AG08395 (cell line): ENCODE results near the gene CEACAM6.
"Not testable (repeated sequence)": the region's sequence is repeated elsewhere in the genome, so short reads cannot be mapped to it uniquely, and the experiment has no call there.

Experiments
- DNase-seq: peaks from one replicate; pipeline ENCODE4 v3.0.0; 2012; ENCODE audit warnings: mixed read lengths, low spot score

CEACAM6 gene

GRCh38 chr19:41755328-41755913 is at the start of gene CEACAM6:
Gene CEACAM6 (plus strand): TSS chr19:41755530. CDS start chr19:41755639, 109 bp downstream.
- no peak for DNase-seq

DNA sequence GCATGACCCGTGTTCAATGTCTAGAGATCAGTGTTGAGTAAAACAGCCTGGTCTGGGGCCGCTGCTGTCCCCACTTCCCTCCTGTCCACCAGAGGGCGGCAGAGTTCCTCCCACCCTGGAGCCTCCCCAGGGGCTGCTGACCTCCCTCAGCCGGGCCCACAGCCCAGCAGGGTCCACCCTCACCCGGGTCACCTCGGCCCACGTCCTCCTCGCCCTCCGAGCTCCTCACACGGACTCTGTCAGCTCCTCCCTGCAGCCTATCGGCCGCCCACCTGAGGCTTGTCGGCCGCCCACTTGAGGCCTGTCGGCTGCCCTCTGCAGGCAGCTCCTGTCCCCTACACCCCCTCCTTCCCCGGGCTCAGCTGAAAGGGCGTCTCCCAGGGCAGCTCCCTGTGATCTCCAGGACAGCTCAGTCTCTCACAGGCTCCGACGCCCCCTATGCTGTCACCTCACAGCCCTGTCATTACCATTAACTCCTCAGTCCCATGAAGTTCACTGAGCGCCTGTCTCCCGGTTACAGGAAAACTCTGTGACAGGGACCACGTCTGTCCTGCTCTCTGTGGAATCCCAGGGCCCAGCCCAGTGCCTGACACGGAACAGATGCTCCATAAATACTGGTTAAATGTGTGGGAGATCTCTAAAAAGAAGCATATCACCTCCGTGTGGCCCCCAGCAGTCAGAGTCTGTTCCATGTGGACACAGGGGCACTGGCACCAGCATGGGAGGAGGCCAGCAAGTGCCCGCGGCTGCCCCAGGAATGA is 48.4 kb upstream of the CEACAM6 start:
- peak; percentile 37 for DNase-seq

DNA sequence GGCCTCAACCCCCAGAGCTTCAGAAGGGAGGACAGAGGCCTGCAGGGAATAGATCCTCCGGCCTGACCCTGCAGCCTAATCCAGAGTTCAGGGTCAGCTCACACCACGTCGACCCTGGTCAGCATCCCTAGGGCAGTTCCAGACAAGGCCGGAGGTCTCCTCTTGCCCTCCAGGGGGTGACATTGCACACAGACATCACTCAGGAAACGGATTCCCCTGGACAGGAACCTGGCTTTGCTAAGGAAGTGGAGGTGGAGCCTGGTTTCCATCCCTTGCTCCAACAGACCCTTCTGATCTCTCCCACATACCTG is 47.9 kb upstream of the CEACAM6 start:
- no peak for DNase-seq

- DNase-seq = no peak
Observed at GRCh38 chr19:41707871-41708371, 47.4 kb upstream of the CEACAM6 start.

GRCh38 chr19:41708481-41708880 is 46.8 kb upstream of the CEACAM6 start, which contains the start of gene CEACAM5:
Gene CEACAM5 (plus strand): TSS chr19:41708626. CDS start chr19:41708732, 106 bp downstream.
- DNase-seq = no peak

- DNase-seq = not testable (repeated sequence)
Observed at GRCh38 chr19:41709516-41709915, 45.8 kb upstream of the CEACAM6 start.

GRCh38 chr19:41709951-41710645 is 45.2 kb upstream of the CEACAM6 start:
- no peak for DNase-seq

DNA sequence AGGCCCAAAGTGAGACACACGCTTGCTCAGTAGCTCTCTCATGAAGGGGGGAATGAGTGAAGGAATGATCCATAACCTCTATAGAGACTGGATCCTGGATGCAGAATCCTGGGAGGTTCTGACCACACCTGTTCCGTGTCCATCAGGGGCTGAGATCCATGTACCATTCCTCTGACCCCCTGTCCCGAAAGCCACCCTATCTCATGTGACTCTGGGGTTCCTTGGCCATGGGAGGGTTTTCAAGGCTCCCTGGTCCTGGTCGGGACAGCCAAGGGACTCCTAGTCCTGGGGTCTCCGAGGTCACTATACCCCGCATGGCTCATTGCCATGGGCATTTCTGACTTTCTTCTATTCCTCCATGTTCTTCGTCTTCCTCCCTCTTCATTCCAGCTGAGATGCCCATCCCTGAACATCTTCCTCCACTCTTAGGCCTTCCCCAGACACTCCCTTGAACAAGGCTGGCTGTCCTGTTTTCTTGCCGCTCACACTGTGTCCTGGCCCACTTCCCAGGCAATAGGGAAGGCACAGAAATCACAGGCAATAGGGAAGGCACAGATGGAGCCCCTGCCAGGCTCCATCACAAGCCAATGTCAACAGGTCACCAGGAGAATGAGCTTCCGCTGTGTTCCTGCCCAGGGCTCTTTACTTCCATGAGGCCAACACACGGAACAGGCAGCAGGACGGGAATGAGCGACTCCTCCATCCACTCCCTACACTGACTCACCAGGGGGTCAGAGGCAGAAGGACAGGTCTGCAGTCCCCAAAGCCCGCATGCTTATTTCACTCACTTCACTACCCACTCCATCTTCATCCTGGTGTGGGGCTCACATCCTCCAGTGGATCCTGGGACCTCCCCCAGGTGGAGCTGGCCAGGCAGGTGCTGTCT is 43.7 kb upstream of the CEACAM6 start:
- DNase-seq = no peak

- DNase-seq = no peak
Observed at GRCh38 chr19:41714598-41714997, 40.7 kb upstream of the CEACAM6 start.

- no peak for DNase-seq
Observed at GRCh38 chr19:41718761-41719160, 36.6 kb upstream of the CEACAM6 start.

DNA sequence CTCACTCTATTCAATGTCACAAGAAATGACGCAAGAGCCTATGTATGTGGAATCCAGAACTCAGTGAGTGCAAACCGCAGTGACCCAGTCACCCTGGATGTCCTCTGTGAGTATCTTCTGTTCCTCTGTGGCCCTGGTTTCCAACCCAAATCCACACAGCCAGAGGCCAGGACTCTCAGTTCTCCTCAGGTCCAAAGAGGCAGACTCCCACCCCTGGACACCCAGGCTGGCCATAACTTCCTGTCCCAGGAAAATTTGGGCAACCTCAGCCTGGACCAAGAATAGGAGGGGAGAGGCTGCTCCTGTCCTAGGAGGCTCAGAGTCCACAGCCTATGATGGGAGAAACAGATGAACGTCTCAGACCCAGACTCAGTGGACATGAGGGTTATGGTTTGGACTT is 35.2 kb upstream of the CEACAM6 start:
- no peak for DNase-seq

DNA sequence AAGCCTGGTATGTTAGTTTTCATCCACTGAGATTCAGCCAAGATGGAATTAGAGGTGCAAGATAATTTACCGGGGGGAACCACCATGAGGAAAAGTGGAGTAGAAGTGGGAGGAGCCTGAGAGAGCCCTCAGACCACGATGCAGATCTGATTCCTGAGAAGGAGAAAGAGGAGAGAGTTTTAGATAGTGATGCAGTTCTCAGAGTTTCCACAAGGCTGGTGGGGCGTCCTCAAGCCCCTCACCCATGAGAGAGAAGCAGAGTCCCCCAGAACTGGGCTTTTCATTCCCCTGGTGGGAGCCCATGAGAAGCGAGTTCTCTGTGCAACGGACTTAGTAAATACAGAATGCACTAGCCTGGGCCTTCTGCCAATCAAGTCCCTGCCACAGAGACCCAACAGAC is 28.8 kb upstream of the CEACAM6 start:
- DNase-seq = no peak

DNA sequence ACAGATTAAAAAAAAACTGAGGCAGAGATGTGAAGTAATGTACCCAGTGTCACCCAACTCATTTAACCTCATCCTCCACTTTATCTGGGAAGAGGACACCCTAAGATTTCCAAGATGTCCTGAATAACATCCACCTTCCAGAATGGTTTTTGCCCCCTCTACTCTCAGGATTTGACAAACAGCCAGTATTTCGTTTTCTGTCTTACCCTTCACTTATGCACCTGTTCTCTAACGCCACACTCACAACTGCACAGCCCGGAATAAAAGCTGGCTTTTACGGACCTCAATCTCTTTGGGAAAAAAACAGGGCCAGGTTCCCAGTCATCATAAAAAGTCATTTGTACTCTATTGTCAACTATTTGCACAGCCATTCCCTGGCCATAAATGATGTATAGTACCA is 21.2 kb upstream of the CEACAM6 start:
- no peak for DNase-seq

DNA sequence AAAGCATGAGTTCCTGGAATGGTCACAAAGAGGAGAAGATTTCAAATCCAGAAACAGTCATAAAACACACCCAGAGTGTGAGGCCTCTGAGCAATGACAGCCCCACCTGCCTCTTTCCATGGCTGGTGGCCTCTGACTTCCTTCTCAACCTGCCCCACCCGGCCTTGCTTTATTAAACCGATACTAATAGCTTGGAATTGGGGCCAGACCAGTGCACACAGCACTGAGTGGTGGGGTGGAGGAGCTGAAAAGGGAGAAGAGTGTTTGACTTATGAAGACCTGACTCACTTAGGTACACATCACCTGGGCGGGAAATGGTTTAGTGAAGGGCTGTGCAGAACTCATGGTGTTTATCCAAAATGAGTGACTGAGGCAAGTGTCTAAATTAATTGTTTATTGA is 20.7 kb upstream of the CEACAM6 start:
- no peak for DNase-seq

- DNase-seq = no peak
Observed at GRCh38 chr19:41735071-41735600, 20.2 kb upstream of the CEACAM6 start.

DNA sequence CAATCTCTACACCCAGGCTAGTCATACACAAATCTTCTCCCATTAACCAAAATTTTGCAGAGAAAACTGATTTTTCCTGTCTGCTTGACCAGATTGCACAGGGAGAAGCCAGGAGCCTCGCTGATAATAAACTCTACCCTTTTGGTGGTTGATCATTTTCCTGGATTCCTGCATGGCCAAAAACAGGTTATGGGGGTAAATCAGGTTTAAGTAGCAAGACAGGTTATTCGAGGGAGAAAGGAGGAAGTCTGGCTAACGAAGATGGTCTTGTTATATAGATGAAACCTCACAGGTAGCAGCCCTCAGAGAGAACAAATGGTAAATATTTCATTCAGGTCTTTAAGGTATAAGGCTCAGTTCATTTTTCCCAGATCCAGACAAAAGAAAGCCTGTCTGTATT is 16.0 kb upstream of the CEACAM6 start:
- DNase-seq = no peak

- no peak for DNase-seq
Observed at GRCh38 chr19:41740415-41741243, 14.7 kb upstream of the CEACAM6 start.

- no peak for DNase-seq
Observed at GRCh38 chr19:41741244-41741554, 14.1 kb upstream of the CEACAM6 start.

DNA sequence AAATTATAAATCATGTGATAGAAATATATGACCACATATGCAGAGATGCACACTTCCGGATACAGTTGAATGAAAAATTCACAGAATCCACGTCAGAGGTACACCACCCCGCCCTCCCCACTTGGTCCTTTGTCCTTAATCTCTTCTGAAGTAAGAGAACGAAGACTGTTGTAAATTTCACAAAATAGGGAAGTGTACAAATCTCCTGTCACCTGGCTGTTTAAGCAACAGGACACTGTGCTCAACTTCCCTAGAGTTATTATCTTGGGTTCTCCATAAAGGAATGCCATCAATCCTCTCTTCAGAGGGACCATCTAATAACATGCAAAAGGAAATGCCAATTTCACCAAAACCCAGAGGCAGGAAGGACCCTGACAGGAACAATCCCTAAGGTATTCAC is 10.5 kb upstream of the CEACAM6 start:
- DNase-seq = no peak

DNA sequence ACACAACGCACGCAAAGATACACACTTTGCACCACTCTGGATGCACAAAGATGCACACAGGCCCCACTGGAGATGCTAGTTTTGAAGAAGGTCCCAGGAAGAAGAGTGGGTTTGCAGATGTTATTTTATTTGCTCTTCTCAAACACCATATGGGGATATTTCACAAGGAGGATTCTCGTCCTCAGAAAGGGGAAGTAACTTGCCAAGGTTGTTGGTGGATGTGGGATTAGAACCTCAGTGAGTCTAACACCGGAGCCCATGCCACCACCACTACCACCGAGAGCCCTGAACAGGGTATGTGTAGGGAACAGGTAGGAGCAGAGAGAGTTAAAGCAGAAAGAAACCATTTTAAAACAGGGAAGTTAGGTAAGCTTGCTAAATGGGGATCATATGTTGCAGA is 9.6 kb upstream of the CEACAM6 start:
- DNase-seq = no peak

DNA sequence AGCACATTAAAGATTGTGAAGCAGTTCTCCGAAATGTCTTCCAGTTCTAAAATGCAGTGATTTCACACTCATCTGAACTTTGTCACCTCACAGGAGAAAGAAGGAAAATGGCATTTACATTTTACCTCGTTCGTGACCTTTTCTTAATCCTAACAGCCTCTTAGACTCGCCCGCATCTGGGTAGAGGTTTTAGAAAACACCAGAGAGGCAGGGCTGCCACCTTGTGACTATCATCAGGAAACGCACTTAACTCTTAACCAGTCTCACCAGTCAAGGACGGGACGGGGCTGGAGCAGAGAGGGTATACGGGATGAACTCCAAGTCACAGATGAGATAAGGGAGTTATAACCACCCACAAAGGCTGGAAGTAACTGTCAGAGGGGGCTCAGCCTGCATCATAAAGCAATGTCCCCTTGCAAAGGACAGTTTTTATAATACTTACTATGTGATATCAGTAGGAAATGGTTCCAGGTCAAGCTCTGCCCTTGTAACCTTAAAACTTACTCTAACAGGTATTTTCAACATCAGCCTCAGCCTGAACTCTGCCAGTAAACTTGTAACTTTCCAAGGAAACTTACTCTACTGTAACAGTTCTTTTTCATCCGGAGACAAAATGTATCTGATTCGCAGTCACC is 8.6 kb upstream of the CEACAM6 start:
- peak; percentile 50 for DNase-seq
